ENCODE measurements around the gene SRRM3. TPM values are rescaled to one million over a fixed set of nuclear protein-coding genes. Genes with fewer than 3 reads are reported as not detected.

SRRM3 gene
- total and polyA plus RNA-seq, 9 of the 15 experiments (the other 6 are each of a cell fraction or from before 2014, with no cell fraction given) = 0.04 to 0.91 (median 0.46) TPM; not detected in 2

- TF ChIP-seq HBP1 (CRISPR knock-in tag; IDR thresholded peaks at IDR 0.05) = 0 out of 2 replicates have a peak, but pooled peaks have one; percentile 3
- TF ChIP-seq C11orf30 (IDR thresholded peaks at IDR 0.05; ENCODE audit: low read depth) = no peak
- TF ChIP-seq ZNF668 (CRISPR knock-in tag; IDR thresholded peaks at IDR 0.05) = no peak
- peak in 1 of 2 experiments; percentile 22; a peak in 1 of 4 replicates for TF ChIP-seq RCOR1 (IDR thresholded peaks at IDR 0.05; ENCODE audit: borderline replicate concordance in 1 of 2, low read depth in 2 of 2, low read length in 2 of 2)
- TF ChIP-seq BRD4 (IDR thresholded peaks at IDR 0.05) = no peak
- TF ChIP-seq GTF2A2 (tag; IDR thresholded peaks at IDR 0.05) = no peak
- TF ChIP-seq HMBOX1 (IDR thresholded peaks at IDR 0.05) = peak; percentile 42; the same call in 1 of the 2 replicates
- peak; percentile 69; the same call in 1 of the 2 replicates for TF ChIP-seq ZNF511 (CRISPR knock-in tag; IDR thresholded peaks at IDR 0.05)
- TF ChIP-seq SETDB1 (IDR thresholded peaks at IDR 0.05; ENCODE audit: low read length) = no peak
- no peak for TF ChIP-seq FOXO4 (CRISPR knock-in tag; IDR thresholded peaks at IDR 0.05)
Observed at GRCh38 chr7:76318488-76319353, 117.0 kb downstream of the SRRM3 start (continued).

All from K562 (cell line).